LNCAP (cell line): ENCODE data around the gene ARHGAP23.

Experiments
- CTCF ChIP-seq: fragments of 450-650 bp; IDR thresholded peaks from 2 replicates; pipeline ENCODE4 v1.5.1; 2017; ENCODE audit warnings: mild to moderate bottlenecking

Gene ARHGAP23

GRCh38 chr17:38428112-38428642 is at the start of gene ARHGAP23:
Gene ARHGAP23 (plus strand): TSS chr17:38428464. CDS start chr17:38428486, 22 bp downstream.
- TF ChIP-seq CTCF: no peak

GRCh38 chr17:38379448-38379847 is 48.8 kb upstream of the ARHGAP23 start:
- TF ChIP-seq CTCF: no peak

GRCh38 chr17:38395090-38395489 is 33.2 kb upstream of the ARHGAP23 start:
- no peak for TF ChIP-seq CTCF

GRCh38 chr17:38397227-38397626 is 31.0 kb upstream of the ARHGAP23 start:
- no peak for TF ChIP-seq CTCF

GRCh38 chr17:38400286-38400685 is 28.0 kb upstream of the ARHGAP23 start:
- TF ChIP-seq CTCF: no peak

- TF ChIP-seq CTCF: no peak
Observed at GRCh38 chr17:38401459-38401858, 26.8 kb upstream of the ARHGAP23 start.

- TF ChIP-seq CTCF: no peak
Observed at GRCh38 chr17:38402897-38403296, 25.4 kb upstream of the ARHGAP23 start.

- TF ChIP-seq CTCF: no peak
Observed at GRCh38 chr17:38403491-38403890, 24.8 kb upstream of the ARHGAP23 start.
